SK-N-SH (cell line): ENCODE data around the gene AUTS2. TPM values are rescaled to one million over a fixed set of nuclear protein-coding genes. Genes with fewer than 3 reads are reported as not detected.

Experiments
- CTCF ChIA-PET: fragments of 300-600, 350-600 bp; formaldehyde crosslinking; extraction: SDS; loops from one replicate; lab custom pipeline; 2021; lab: Yijun Ruan, JAX
- POLR2A ChIA-PET: fragments of 350-600 bp; sonication (Branson Sonifier 250); formaldehyde crosslinking; extraction: SDS; loops from one replicate; lab custom pipeline; 2020; ENCODE audit warnings: antibody characterized with exemption, inconsistent platforms; lab: Yijun Ruan, JAX
- DNase-seq: peaks from one replicate; pipeline ENCODE4 v3.0.0; 2012
- H2AFZ ChIP-seq: fragments of 200-600 bp; sonication (generic); 2 replicates; pipeline ENCODE4 v1.8.1; 2016; ENCODE audit warnings: antibody characterized with exemption, mild to moderate bottlenecking, low read depth
- H3F3A ChIP-seq: fragments of 200-600 bp; sonication (generic); replicated peaks from 2 replicates; pipeline ENCODE3; 2016; ENCODE audit warnings: antibody characterized with exemption, mild to moderate bottlenecking; ENCODE audit not compliant: insufficient read depth
- H3K27ac ChIP-seq, 2 experiments: fragments of 200-500 bp in 1 of 2; fragments of 200-600 bp in 1 of 2; sonication (Bioruptor generic) in 1 of 2; sonication (generic), shearing (Covaris generic) in 1 of 2; 2 replicates each; pipeline versions ENCODE4 v1.5.1 to v1.6.1; 2014 to 2016; ENCODE audit warnings: low read depth in 2 of 2, inconsistent platforms in 1 of 2, low read length in 1 of 2, mild to moderate bottlenecking in 1 of 2, mixed read lengths in 1 of 2
- H3K27me3 ChIP-seq: fragments of 200-600 bp; sonication (generic), shearing (Covaris generic); 2 replicates; pipeline ENCODE4 v1.6.1; 2016; ENCODE audit warnings: mixed run types; ENCODE audit not compliant: insufficient read depth
- H3K36me3 ChIP-seq, 2 experiments: fragments of 200-500 bp in 1 of 2; fragments of 200-600 bp in 1 of 2; sonication (Bioruptor generic) in 1 of 2; sonication (generic) in 1 of 2; replicated peaks in 1 of 2; 2 replicates each; pipeline versions ENCODE3 to v1.5.1; 2014 to 2016; ENCODE audit warnings: low read length in 1 of 2, mild to moderate bottlenecking in 1 of 2; ENCODE audit not compliant: insufficient read depth in 2 of 2, control insufficient read depth in 1 of 2
- H3K4me1 ChIP-seq, 2 experiments: fragments of 200-500 bp in 1 of 2; fragments of 200-600 bp in 1 of 2; sonication (Bioruptor generic) in 1 of 2; sonication (generic), shearing (Covaris generic) in 1 of 2; 2 replicates each; pipeline versions ENCODE4 v1.5.1 to v1.6.1; 2014 to 2016; ENCODE audit warnings: low read depth in 1 of 2, low read length in 1 of 2, mixed run types in 1 of 2; ENCODE audit not compliant: insufficient read depth in 2 of 2, control insufficient read depth in 1 of 2
- H3K4me2 ChIP-seq: fragments of 200-600 bp; sonication (generic), shearing (Covaris generic); 2 replicates; pipeline ENCODE4 v1.6.1; 2017; ENCODE audit warnings: mixed run types
- H3K4me3 ChIP-seq, 2 experiments: fragments of 200-500 bp in 1 of 2; fragments of 200-600 bp in 1 of 2; sonication (Bioruptor generic) in 1 of 2; sonication (generic), shearing (Covaris generic) in 1 of 2; 2 replicates each; pipeline versions ENCODE4 v1.5.1 to v1.8.1; 2014 to 2016; ENCODE audit warnings: low read depth in 2 of 2, inconsistent platforms in 1 of 2, low read length in 1 of 2, mild to moderate bottlenecking in 1 of 2, mixed read lengths in 1 of 2, moderate library complexity in 1 of 2
- H3K79me2 ChIP-seq: fragments of 200-600 bp; sonication (generic); 2 replicates; pipeline ENCODE4 v1.8.1; 2017; ENCODE audit warnings: mild to moderate bottlenecking; ENCODE audit not compliant: insufficient read depth
- H3K9ac ChIP-seq: fragments of 200-600 bp; sonication (generic); 2 replicates; pipeline ENCODE4 v1.6.1; 2017; ENCODE audit warnings: mixed run types
- H3K9me2 ChIP-seq: fragments of 200-600 bp; sonication (generic); 2 replicates; pipeline ENCODE4 v1.6.1; 2017; ENCODE audit warnings: mixed run types
- H3K9me3 ChIP-seq: fragments of 200-600 bp; sonication (generic); 2 replicates; pipeline ENCODE4 v1.6.1; 2017; ENCODE audit warnings: mixed run types, mild to moderate bottlenecking, moderate library complexity
- H4K20me1 ChIP-seq: fragments of 200-600 bp; sonication (generic); 2 replicates; pipeline ENCODE4 v1.6.1; 2017; ENCODE audit warnings: mild to moderate bottlenecking, mixed run types; ENCODE audit not compliant: insufficient read depth
- CHD2 ChIP-seq: fragments of 150-350 bp; IDR thresholded peaks from 2 replicates; pipeline ENCODE4 v1.6.1; 2018; ENCODE audit warnings: low read length; ENCODE audit not compliant: partially characterized antibody
- CTCF ChIP-seq: fragments of 200-600 bp; sonication (generic); IDR thresholded peaks from 2 replicates; pipeline ENCODE4 v1.6.1; 2017; ENCODE audit warnings: antibody characterized with exemption, mild to moderate bottlenecking, moderate library complexity
- ELF1 ChIP-seq: IDR thresholded peaks from 2 replicates; pipeline ENCODE4 v1.4.0; 2012
- FOSL2 ChIP-seq: IDR thresholded peaks from 2 replicates; pipeline ENCODE4 v1.4.0; 2012; ENCODE audit warnings: low read depth, mild to moderate bottlenecking, moderate library complexity, borderline replicate concordance
- GATA2 ChIP-seq: sonication (generic); formaldehyde crosslinking; IDR thresholded peaks from 2 replicates; pipeline ENCODE4 v1.5.0; 2020; ENCODE audit warnings: mild to moderate bottlenecking, missing genetic modification reagents
- JUND ChIP-seq: IDR thresholded peaks from 2 replicates; pipeline ENCODE4 v1.4.0; 2012
- MAX ChIP-seq: IDR thresholded peaks from 2 replicates; pipeline ENCODE4 v1.4.0; 2012; ENCODE audit warnings: low read depth
- POLR2AphosphoS5 ChIP-seq: IDR thresholded peaks from 2 replicates; pipeline ENCODE4 v1.6.1; 2012; ENCODE audit warnings: low read depth, low read length
- RCOR1 ChIP-seq: fragments of 150-350 bp; IDR thresholded peaks from 2 replicates; pipeline ENCODE4 v1.6.1; 2017; ENCODE audit warnings: antibody characterized with exemption, low read length
- TAF1 ChIP-seq: IDR thresholded peaks from 2 replicates; pipeline ENCODE4 v1.6.1; 2012; ENCODE audit warnings: low read depth, mild to moderate bottlenecking, low read length, moderate library complexity, borderline replicate concordance
- TCF12 ChIP-seq: IDR thresholded peaks from 2 replicates; pipeline ENCODE4 v1.4.0; 2012
- WGBS: methylation state at CpG from one replicate; pipeline ENCODE4 v1.1.6; 2017; ENCODE audit warnings: low lambda C conversion rate; 5-methylcytosine and 5-hydroxymethylcytosine counted together
- polyA plus RNA-seq, 3 experiments: library from polyadenylated mRNA; depleted of rRNA; stranded (reverse); fragments of >200 nt; gene quantifications; 2 replicates each; pipeline ENCODE4 v1.2.3, GENCODE V29; 2012

The AUTS2 gene
- polyA plus RNA-seq, 1 of the 3 experiments (the other 2 are of a cell fraction): 15.6 TPM

- H3K4me1 ChIP-seq: peaks cover 0 to 5% of the 10 kb centered on the region in 2 experiments; a peak in 2 of 4 replicates
- no peaks in the 10 kb centered on the region for H3K79me2 ChIP-seq
- no peak overlapping the region for H3K27ac ChIP-seq
- no peaks in the 10 kb centered on the region for H3F3A ChIP-seq
- H3K36me3 ChIP-seq: no peaks in the 10 kb centered on the region
- CTCF ChIA-PET: no interaction called here
- H3K27me3 ChIP-seq: no peaks in the 10 kb centered on the region
- POLR2A ChIA-PET: no interaction called here
- 84% methylated on average over 5 of the region's 5 CpGs for WGBS
- no peaks in the 10 kb centered on the region for H4K20me1 ChIP-seq
- H2AFZ ChIP-seq: no peak overlapping the region
- no peak for DNase-seq
- no peaks in the 10 kb centered on the region for H3K9me2 ChIP-seq
- H3K9ac ChIP-seq: no peak overlapping the region
- H3K4me2 ChIP-seq: no peak overlapping the region
- H3K4me3 ChIP-seq: no peak overlapping the region
- TF ChIP-seq GATA2 (CRISPR knock-in tag) (no peak), CTCF (no peak), POLR2AphosphoS5 (no peak), TAF1 (no peak), CHD2 (no peak), RCOR1 (no peak), FOSL2 (peak; percentile 55; the same call in 1 of the 2 replicates)
- TF ChIP-seq, all 33 proteins: peak for 1
- H3K9me3 ChIP-seq: no peaks in the 10 kb centered on the region
These were observed 690.6 kb downstream of the AUTS2 start for GRCh38 chr7:70288781-70289456.

GRCh38 chr7:70292716-70293115 is 694.4 kb downstream of the AUTS2 start:
- CTCF ChIA-PET: interaction anchor here (1.1 to 1.2 kb wide), 2 partner anchors 11 to 13 kb away, joined by 3 read pairs; no protein-coding TSS in a partner anchor
- H3K9ac ChIP-seq: no peak overlapping the region
- H3K4me1 ChIP-seq: peaks cover 0 to 21% of the 10 kb centered on the region in 2 experiments; a peak in 2 of 4 replicates
- DNase-seq: no peak
- H3K4me3 ChIP-seq: no peak overlapping the region
- no peak for TF ChIP-seq JUND
- no peak for TF ChIP-seq MAX
- TF ChIP-seq POLR2AphosphoS5: no peak
- no peak for TF ChIP-seq FOSL2
- TF ChIP-seq ELF1: no peak
- TF ChIP-seq RCOR1: no peak
- no peak for TF ChIP-seq TCF12
- H3K9me2 ChIP-seq: no peaks in the 10 kb centered on the region
- 85% methylated on average over 5 of the region's 5 CpGs for WGBS
- peak overlapping the region in 1 of 2 experiments; percentile 99; a peak in 2 of 4 replicates for H3K27ac ChIP-seq
- H3K79me2 ChIP-seq: no peaks in the 10 kb centered on the region
- no peak overlapping the region for H2AFZ ChIP-seq
- H3K4me2 ChIP-seq: no peak overlapping the region
- no peaks in the 10 kb centered on the region for H3K36me3 ChIP-seq
- no peaks in the 10 kb centered on the region for H3K9me3 ChIP-seq
- no peaks in the 10 kb centered on the region for H3F3A ChIP-seq
- POLR2A ChIA-PET: no interaction called here
- no peaks in the 10 kb centered on the region for H3K27me3 ChIP-seq
- H4K20me1 ChIP-seq: no peaks in the 10 kb centered on the region
